CD4-positive, alpha-beta T cell treated with Interleukin-10 for 1 hour (primary cell): Measurements from ENCODE around the gene PEMT.
"Not testable (repeated sequence)": the region's sequence is repeated elsewhere in the genome, so short reads cannot be mapped to it uniquely, and the experiment has no call there.

Experiments
- DNase-seq: peaks from one replicate; pipeline ENCODE4 v3.0.0-alpha.2; 2020

Gene PEMT, protein sequence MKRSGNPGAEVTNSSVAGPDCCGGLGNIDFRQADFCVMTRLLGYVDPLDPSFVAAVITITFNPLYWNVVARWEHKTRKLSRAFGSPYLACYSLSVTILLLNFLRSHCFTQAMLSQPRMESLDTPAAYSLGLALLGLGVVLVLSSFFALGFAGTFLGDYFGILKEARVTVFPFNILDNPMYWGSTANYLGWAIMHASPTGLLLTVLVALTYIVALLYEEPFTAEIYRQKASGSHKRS

DNA sequence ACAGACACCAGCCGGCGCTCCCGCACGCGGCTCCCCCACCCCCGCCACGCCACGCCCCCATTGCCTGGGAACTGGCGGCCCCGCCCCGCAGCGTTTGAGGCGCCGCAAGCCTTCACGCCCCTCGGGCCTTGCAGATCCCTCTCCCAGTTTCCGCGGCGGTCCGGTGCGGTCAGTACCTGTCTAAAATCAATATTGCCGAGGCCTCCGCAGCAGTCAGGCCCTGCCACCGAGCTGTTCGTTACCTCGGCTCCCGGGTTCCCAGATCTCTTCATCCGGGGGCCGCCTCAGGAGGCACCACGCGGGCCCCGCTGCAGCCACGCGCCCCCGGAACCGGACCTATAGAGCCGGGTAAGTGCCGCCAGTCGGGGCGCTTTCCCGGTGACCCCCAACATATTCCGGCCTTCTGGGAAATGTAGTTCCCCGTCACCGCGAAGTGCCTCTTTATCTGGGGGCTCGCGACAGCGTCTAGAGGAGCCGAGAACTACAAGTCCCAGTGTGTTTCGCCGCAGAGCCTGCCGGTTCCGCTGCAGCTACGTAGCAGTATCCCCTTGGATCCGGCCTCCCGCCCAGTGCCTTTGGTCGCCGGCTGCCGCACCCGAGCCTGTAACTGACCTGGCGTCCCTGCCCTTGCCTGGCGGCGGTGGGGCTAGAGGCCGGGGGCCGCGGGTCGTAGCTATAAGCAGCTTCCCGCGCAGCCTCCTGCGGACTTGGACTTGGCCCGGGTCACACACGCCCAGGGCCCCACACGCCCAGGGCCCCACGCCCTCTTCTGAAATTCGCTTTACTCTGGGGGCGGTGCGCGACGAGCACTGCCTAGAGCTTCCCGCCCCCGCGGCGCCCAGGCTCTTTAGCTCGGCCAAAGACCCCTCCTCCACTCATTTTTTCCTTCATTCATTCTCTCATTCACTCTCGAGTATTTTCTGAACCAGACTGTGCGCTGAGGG is at the start of gene PEMT:
TSS of gene PEMT (minus strand) at position 354 of the 944 bp plus-strand sequence. CDS start at position 272, 82 bp downstream.
- DNase-seq, result peak; percentile 96

- DNase-seq, result not testable (repeated sequence)
Observed at GRCh38 chr17:17639661-17640270, 48.3 kb upstream of the PEMT start.

- no peak for DNase-seq
Observed at GRCh38 chr17:17638467-17638866, 47.0 kb upstream of the PEMT start.

- DNase-seq, result no peak
Observed at GRCh38 chr17:17636272-17636885, 44.9 kb upstream of the PEMT start.

DNA sequence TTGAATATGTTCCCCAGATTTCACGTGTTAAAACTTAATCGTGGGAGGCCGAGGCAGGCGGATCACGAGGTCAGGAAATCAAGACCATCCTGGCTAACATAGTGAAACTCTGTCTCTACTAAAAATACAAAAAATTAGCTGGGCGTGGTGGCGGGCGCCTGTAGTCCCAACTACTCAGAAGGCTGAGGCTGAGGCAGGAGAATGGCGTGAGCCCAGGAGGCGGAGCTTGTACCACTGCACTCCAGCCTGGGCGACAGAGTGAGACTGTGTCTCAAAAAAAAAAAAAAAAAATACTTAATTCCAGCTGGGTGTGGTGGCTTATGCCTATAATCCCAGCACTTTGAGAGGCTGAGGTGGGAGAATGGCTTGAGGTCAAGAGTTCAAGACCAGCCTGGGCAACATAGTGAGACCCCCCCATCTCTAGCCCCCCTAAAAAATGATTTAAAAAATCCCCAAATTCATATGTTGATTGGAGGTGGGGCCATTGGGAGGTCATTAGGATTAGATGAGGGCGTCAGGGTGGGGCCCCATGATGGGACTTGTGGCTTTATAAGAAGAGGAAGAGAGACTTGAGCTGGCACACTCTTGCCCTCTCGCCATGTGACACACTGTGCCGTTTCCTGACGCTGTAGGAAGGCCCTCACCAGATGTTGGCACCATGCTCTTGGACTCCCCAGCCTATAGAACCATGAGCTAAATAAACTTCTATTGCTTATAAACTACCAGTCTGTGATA is 44.2 kb upstream of the PEMT start:
- not testable (repeated sequence) for DNase-seq

GRCh38 chr17:17635126-17635525 is 43.6 kb upstream of the PEMT start:
- no peak for DNase-seq

GRCh38 chr17:17633310-17633709 is 41.8 kb upstream of the PEMT start:
- DNase-seq, result no peak

GRCh38 chr17:17632690-17633089 is 41.2 kb upstream of the PEMT start:
- DNase-seq, result peak; percentile 20

- peak; percentile 55 for DNase-seq
Observed at GRCh38 chr17:17628388-17629008, 37.0 kb upstream of the PEMT start.

- DNase-seq, result no peak
Observed at GRCh38 chr17:17626840-17627239, 35.3 kb upstream of the PEMT start.

GRCh38 chr17:17626151-17626805 is 34.8 kb upstream of the PEMT start:
- no peak for DNase-seq

- DNase-seq, result no peak
Observed at GRCh38 chr17:17624741-17625140, 33.2 kb upstream of the PEMT start.

DNA sequence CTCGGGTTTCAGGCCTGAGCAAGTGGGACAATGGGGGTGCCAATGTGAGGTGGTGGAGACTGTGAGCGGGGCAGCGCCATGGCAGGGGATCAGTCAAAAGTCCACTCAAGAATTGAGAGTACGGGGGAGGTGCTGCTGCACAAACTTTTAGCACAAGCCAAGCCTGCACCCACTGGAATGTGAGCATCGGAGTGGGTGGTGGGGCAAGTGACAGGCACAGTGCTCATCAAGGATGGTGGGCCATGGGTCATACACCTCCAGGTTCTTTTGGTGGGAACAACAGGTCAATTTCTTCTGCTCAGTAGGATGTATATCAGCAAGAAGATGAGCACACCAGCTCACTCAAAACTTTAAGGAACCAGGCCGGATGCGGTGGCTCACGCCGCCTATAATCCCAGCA is 32.4 kb upstream of the PEMT start:
- DNase-seq, result no peak

GRCh38 chr17:17621254-17621653 is 29.7 kb upstream of the PEMT start:
- DNase-seq, result no peak

DNA sequence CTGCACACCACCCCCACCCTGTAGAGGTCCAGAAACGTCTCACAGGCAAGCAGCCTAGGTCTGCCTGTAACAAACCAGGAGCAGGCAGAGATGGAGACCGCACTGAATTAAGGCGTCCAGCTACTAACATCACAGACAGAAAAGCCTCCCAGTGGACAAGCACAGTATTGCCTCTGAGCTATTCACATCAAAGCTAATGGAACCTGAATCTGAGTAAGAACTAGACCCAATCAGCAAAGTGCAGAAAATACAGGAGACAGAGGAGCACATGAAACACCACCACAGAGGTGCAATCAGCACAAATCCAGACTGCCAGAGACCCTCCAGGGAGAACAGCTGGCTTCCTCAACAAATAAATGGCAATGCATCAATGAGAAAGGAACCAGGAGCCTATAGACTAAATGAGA is 22.2 kb upstream of the PEMT start:
- peak; percentile 61 for DNase-seq

DNA sequence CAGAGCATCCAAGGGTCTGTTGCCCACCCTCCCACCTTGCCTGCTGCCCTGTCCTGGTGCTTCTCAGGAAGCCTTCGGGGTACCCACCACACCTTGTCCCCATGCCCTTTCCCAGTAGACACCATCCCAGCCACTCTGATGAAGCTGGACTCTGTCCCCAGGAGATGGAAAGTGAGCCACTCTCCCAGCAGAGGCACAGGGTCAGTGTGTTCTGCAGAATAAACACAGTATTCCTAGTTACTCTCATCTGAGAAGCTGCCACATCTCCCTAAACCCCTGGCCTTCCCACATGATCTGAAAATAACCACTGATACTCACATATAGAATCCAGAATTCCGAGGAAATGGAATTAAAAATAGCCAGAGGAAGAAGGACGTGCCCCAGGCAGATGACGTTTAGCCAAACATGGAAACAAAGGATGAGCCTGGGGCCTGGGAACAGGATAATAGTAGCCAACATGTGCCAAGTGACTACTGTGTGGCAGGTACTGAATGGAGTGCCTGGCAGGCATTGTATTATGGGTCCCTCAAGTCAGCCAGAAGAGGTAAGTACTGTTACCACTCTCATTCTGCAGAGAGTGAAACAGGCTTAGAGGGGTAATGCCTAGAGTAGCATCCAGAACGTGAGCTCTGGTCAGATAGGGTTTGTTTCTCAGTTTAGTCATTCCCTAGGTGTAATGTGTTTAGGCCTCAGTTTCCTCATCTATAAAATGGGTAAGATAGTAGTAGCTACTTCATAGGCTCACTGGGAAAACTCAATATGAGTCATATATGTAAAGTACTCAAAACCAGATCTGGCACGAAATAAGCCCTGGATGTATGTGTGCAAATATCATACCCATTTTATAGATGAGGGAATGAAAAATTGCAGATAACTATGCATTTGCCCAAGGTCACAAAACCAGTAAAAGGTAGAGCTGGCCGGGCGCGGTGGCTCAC is 20.8 kb upstream of the PEMT start:
- no peak for DNase-seq

GRCh38 chr17:17609121-17609520 is 17.6 kb upstream of the PEMT start:
- DNase-seq, result no peak

GRCh38 chr17:17606416-17607000 is 15.0 kb upstream of the PEMT start:
- DNase-seq, result no peak

DNA sequence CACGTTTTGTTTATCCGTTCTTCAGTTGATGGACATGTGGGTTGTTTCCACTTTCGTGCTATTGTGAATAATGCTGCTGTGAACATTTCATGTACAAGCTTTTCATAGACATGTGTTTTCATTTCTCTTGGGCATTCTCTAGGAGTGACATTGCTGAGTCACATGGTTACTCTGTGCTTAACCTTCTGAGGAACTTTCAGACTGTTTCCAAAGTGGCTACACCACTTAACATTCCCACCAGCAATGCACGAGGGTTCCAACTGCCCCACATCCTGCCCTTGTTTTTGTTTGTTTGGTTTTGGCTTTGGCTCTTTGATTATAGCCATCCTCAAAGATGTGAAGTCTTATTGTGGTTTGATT is 14.2 kb upstream of the PEMT start:
- no peak for DNase-seq
